Activated naive CD8-positive, alpha-beta T cell (primary cell): ENCODE measurements around the gene FLRT1.
A peak's percentile ranks its signal among the peaks of the same experiment; 100 is the strongest.

Experiments used
- H3K27ac Mint-ChIP-seq: one replicate; pipeline ENCODE4 v1.8.0; 2021; ENCODE audit warnings: mixed read lengths
- H3K27me3 Mint-ChIP-seq: one replicate; pipeline ENCODE4 v1.8.0; 2021; ENCODE audit warnings: mixed read lengths
- H3K36me3 Mint-ChIP-seq: one replicate; pipeline ENCODE4 v1.8.0; 2021; ENCODE audit warnings: mixed read lengths
- H3K4me1 Mint-ChIP-seq: one replicate; pipeline ENCODE4 v1.8.0; 2021; ENCODE audit warnings: low read depth, mixed read lengths
- H3K4me3 Mint-ChIP-seq: one replicate; pipeline ENCODE4 v1.8.0; 2021; ENCODE audit warnings: mild to moderate bottlenecking, mixed read lengths
- H3K9me3 Mint-ChIP-seq: one replicate; pipeline ENCODE4 v1.8.0; 2021; ENCODE audit warnings: low read depth, mixed read lengths

Gene FLRT1

GRCh38 chr11:64035576-64035975 lies at the start of gene FLRT1:
Gene FLRT1, plus strand, starts transcription at chr11:64035931. Its CDS starts 80,337 bp downstream, at chr11:64116268.
- H3K4me1 Mint-ChIP-seq: peaks cover 8% of the 10 kb centered on the region
- H3K4me3 Mint-ChIP-seq: peak within 1 kb of the TSS; percentile 75
- H3K36me3 Mint-ChIP-seq: no peaks in the 10 kb centered on the region
- H3K9me3 Mint-ChIP-seq: no peaks in the 10 kb centered on the region
- no peak within 1 kb of the TSS for H3K27ac Mint-ChIP-seq
- H3K27me3 Mint-ChIP-seq: peaks cover 16% of the 10 kb centered on the region

GRCh38 chr11:63986156-63986931 lies 49.4 kb upstream of the FLRT1 start, which contains the start of gene OTUB1:
Gene OTUB1, plus strand, starts transcription at chr11:63986438. Its CDS starts 19 bp downstream, at chr11:63986457.
- H3K27me3 Mint-ChIP-seq: no peaks in the 10 kb centered on the region
- peaks cover 25% of the 10 kb centered on the region for H3K4me1 Mint-ChIP-seq
- peak within 1 kb of the TSS; percentile 97 for H3K4me3 Mint-ChIP-seq
- no peaks in the 10 kb centered on the region for H3K9me3 Mint-ChIP-seq
- H3K36me3 Mint-ChIP-seq: no peaks in the 10 kb centered on the region
- H3K27ac Mint-ChIP-seq: peak within 1 kb of the TSS; percentile 96

- Mint-ChIP-seq H3K27ac (no peak overlapping the region), H3K27me3 (no peaks in the 10 kb centered on the region), H3K4me1 (peaks cover 29% of the 10 kb centered on the region), H3K36me3 (peaks cover 2% of the 10 kb centered on the region), H3K9me3 (no peaks in the 10 kb centered on the region), H3K4me3 (peak overlapping the region; percentile 77)
These were observed 48.7 kb upstream of the FLRT1 start for GRCh38 chr11:63986932-63987513.

- H3K27ac Mint-ChIP-seq: no peak overlapping the region
- H3K36me3 Mint-ChIP-seq: peaks cover 4% of the 10 kb centered on the region
- H3K4me3 Mint-ChIP-seq: no peak overlapping the region
- H3K4me1 Mint-ChIP-seq: peaks cover 23% of the 10 kb centered on the region
- no peaks in the 10 kb centered on the region for H3K9me3 Mint-ChIP-seq
- H3K27me3 Mint-ChIP-seq: no peaks in the 10 kb centered on the region
These were observed 44.2 kb upstream of the FLRT1 start for GRCh38 chr11:63991558-63991957.

- Mint-ChIP-seq H3K27ac (no peak overlapping the region), H3K4me3 (no peak overlapping the region), H3K9me3 (no peaks in the 10 kb centered on the region), H3K27me3 (no peaks in the 10 kb centered on the region), H3K4me1 (peaks cover 20% of the 10 kb centered on the region), H3K36me3 (peaks cover 4% of the 10 kb centered on the region)
These were observed 42.6 kb upstream of the FLRT1 start for GRCh38 chr11:63993100-63993499.

GRCh38 chr11:63993993-63994392 lies 41.7 kb upstream of the FLRT1 start:
- H3K27me3 Mint-ChIP-seq: no peaks in the 10 kb centered on the region
- no peak overlapping the region for H3K27ac Mint-ChIP-seq
- peaks cover 14% of the 10 kb centered on the region for H3K4me1 Mint-ChIP-seq
- no peak overlapping the region for H3K4me3 Mint-ChIP-seq
- peaks cover 4% of the 10 kb centered on the region for H3K36me3 Mint-ChIP-seq
- H3K9me3 Mint-ChIP-seq: no peaks in the 10 kb centered on the region

GRCh38 chr11:63996512-63996911 lies 39.2 kb upstream of the FLRT1 start:
- H3K4me3 Mint-ChIP-seq: no peak overlapping the region
- H3K27me3 Mint-ChIP-seq: no peaks in the 10 kb centered on the region
- no peak overlapping the region for H3K27ac Mint-ChIP-seq
- no peaks in the 10 kb centered on the region for H3K9me3 Mint-ChIP-seq
- peaks cover 11% of the 10 kb centered on the region for H3K4me1 Mint-ChIP-seq
- peaks cover 4% of the 10 kb centered on the region for H3K36me3 Mint-ChIP-seq

GRCh38 chr11:63997104-63997700 lies 38.5 kb upstream of the FLRT1 start:
- H3K27ac Mint-ChIP-seq: no peak overlapping the region
- no peak overlapping the region for H3K4me3 Mint-ChIP-seq
- no peaks in the 10 kb centered on the region for H3K27me3 Mint-ChIP-seq
- peaks cover 13% of the 10 kb centered on the region for H3K4me1 Mint-ChIP-seq
- no peaks in the 10 kb centered on the region for H3K9me3 Mint-ChIP-seq
- H3K36me3 Mint-ChIP-seq: peaks cover 2% of the 10 kb centered on the region

GRCh38 chr11:63997801-63998337 lies 37.9 kb upstream of the FLRT1 start:
- H3K36me3 Mint-ChIP-seq: peaks cover 2% of the 10 kb centered on the region
- no peaks in the 10 kb centered on the region for H3K9me3 Mint-ChIP-seq
- no peak overlapping the region for H3K4me3 Mint-ChIP-seq
- no peak overlapping the region for H3K27ac Mint-ChIP-seq
- peaks cover 13% of the 10 kb centered on the region for H3K4me1 Mint-ChIP-seq
- no peaks in the 10 kb centered on the region for H3K27me3 Mint-ChIP-seq

GRCh38 chr11:63998558-63999348 lies 37.0 kb upstream of the FLRT1 start:
- Mint-ChIP-seq H3K36me3 (no peaks in the 10 kb centered on the region), H3K27me3 (no peaks in the 10 kb centered on the region), H3K4me1 (peaks cover 10% of the 10 kb centered on the region), H3K9me3 (no peaks in the 10 kb centered on the region), H3K27ac (no peak overlapping the region), H3K4me3 (no peak overlapping the region)

GRCh38 chr11:63999349-64000025 lies 36.2 kb upstream of the FLRT1 start:
- Mint-ChIP-seq H3K27me3 (no peaks in the 10 kb centered on the region), H3K4me3 (peak overlapping the region; percentile 44), H3K4me1 (peaks cover 10% of the 10 kb centered on the region), H3K36me3 (no peaks in the 10 kb centered on the region), H3K27ac (no peak overlapping the region), H3K9me3 (no peaks in the 10 kb centered on the region)

- peaks cover 8% of the 10 kb centered on the region for H3K4me1 Mint-ChIP-seq
- H3K27me3 Mint-ChIP-seq: no peaks in the 10 kb centered on the region
- H3K4me3 Mint-ChIP-seq: peak overlapping the region; percentile 44
- H3K9me3 Mint-ChIP-seq: no peaks in the 10 kb centered on the region
- no peaks in the 10 kb centered on the region for H3K36me3 Mint-ChIP-seq
- H3K27ac Mint-ChIP-seq: no peak overlapping the region
These were observed 35.5 kb upstream of the FLRT1 start for GRCh38 chr11:64000026-64000739.

GRCh38 chr11:64000740-64001483 lies 34.8 kb upstream of the FLRT1 start:
- H3K4me1 Mint-ChIP-seq: peaks cover 8% of the 10 kb centered on the region
- no peaks in the 10 kb centered on the region for H3K9me3 Mint-ChIP-seq
- no peak overlapping the region for H3K4me3 Mint-ChIP-seq
- H3K36me3 Mint-ChIP-seq: no peaks in the 10 kb centered on the region
- no peaks in the 10 kb centered on the region for H3K27me3 Mint-ChIP-seq
- no peak overlapping the region for H3K27ac Mint-ChIP-seq
